ENCODE results near the gene AUNIP. TPM values are rescaled to one million over a fixed set of nuclear protein-coding genes. Genes with fewer than 3 reads are reported as not detected.

AUNIP gene
- total RNA-seq, 1 experiment from 2014 or later: 16.8 TPM

GRCh38 chr1:25907601-25908000 is 48.3 kb upstream of the AUNIP start:
- ChIA-PET POLR2A (no interaction called here), CTCF (interaction anchor here (1.4 kb wide), 1 partner anchor 12 kb away, joined by 5 read pairs; no protein-coding TSS in a partner anchor)
- H3K4me1 ChIP-seq: no peaks in the 10 kb centered on the region; the same call in 1 of the 2 replicates
- no peaks in the 10 kb centered on the region for H3K27me3 ChIP-seq (replicated peaks; ENCODE audit: control insufficient read depth, insufficient read depth, low read length)
- Mint-ChIP-seq H3K4me3 (ENCODE audit: unreplicated experiment) (peak overlapping the region; percentile 91), H3K27ac (ENCODE audit: unreplicated experiment) (no peak overlapping the region), H3K36me3 (ENCODE audit: insufficient read depth, unreplicated experiment) (peaks cover 22% of the 10 kb centered on the region), H3K9me3 (ENCODE audit: unreplicated experiment) (no peaks in the 10 kb centered on the region), H3K4me1 (ENCODE audit: low read depth, unreplicated experiment) (peaks cover 17% of the 10 kb centered on the region), H3K27me3 (ENCODE audit: insufficient read depth, unreplicated experiment) (no peaks in the 10 kb centered on the region)
- TF ChIP-seq CTCF (IDR thresholded peaks at IDR 0.05; ENCODE audit: insufficient read depth in 1 of 2, low read depth in 1 of 2, low read length in 1 of 2, severe bottlenecking in 1 of 2, unreplicated experiment in 1 of 2): no peak
- no peak overlapping the region for H3K4me3 ChIP-seq (ENCODE audit: low read depth, low read length)
- BruUV-seq (replicated peaks): no TSS peak
- intact Hi-C loops (cut with micrococcal nuclease; ENCODE audit: unreplicated experiment): no loop called here
- no peak for DNase-seq
- no peaks in the 10 kb centered on the region for H3K36me3 ChIP-seq (ENCODE audit: control insufficient read depth, insufficient read depth, low read length)
- H3K9me3 ChIP-seq: no peaks in the 10 kb centered on the region

GRCh38 chr1:25906644-25907300 is 47.5 kb upstream of the AUNIP start:
- BruUV-seq (replicated peaks): no TSS peak
- H3K4me3 ChIP-seq (ENCODE audit: low read depth, low read length): peak overlapping the region; percentile 86
- CTCF ChIA-PET: interaction anchor here (1.4 kb wide), 1 partner anchor 11 kb away, joined by 5 read pairs; no protein-coding TSS in a partner anchor
- H3K36me3 ChIP-seq (ENCODE audit: control insufficient read depth, insufficient read depth, low read length): no peaks in the 10 kb centered on the region
- POLR2A ChIA-PET: interaction anchor here (0.5 kb wide), 1 partner anchor 15 kb away, joined by 3 read pairs; no protein-coding TSS in a partner anchor
- Mint-ChIP-seq H3K9me3 (ENCODE audit: unreplicated experiment) (no peaks in the 10 kb centered on the region), H3K27ac (ENCODE audit: unreplicated experiment) (peak overlapping the region; percentile 80), H3K27me3 (ENCODE audit: insufficient read depth, unreplicated experiment) (no peaks in the 10 kb centered on the region), H3K4me3 (ENCODE audit: unreplicated experiment) (peak overlapping the region; percentile 91), H3K36me3 (ENCODE audit: insufficient read depth, unreplicated experiment) (peaks cover 22% of the 10 kb centered on the region), H3K4me1 (ENCODE audit: low read depth, unreplicated experiment) (peaks cover 17% of the 10 kb centered on the region)
- H3K4me1 ChIP-seq: no peaks in the 10 kb centered on the region; the same call in 1 of the 2 replicates
- no peak for TF ChIP-seq CTCF (IDR thresholded peaks at IDR 0.05; ENCODE audit: insufficient read depth in 1 of 2, low read depth in 1 of 2, low read length in 1 of 2, severe bottlenecking in 1 of 2, unreplicated experiment in 1 of 2)
- H3K27me3 ChIP-seq (replicated peaks; ENCODE audit: control insufficient read depth, insufficient read depth, low read length): no peaks in the 10 kb centered on the region
- intact Hi-C loops (cut with micrococcal nuclease; ENCODE audit: unreplicated experiment): no loop called here
- no peaks in the 10 kb centered on the region for H3K9me3 ChIP-seq
- peak in 1 of 2 experiments; percentile 24 for DNase-seq

GRCh38 chr1:25905680-25906643 is 46.7 kb upstream of the AUNIP start, which contains the start of gene STMN1:
TSS of gene STMN1 (minus strand) at chr1:25906419. CDS start at chr1:25904676, 1,743 bp downstream.
- ChIA-PET CTCF (interaction anchor here (0.5 to 1.6 kb wide), 4 partner anchors 11 to 1206 kb away, joined by 3 to 6 read pairs (median 4); no protein-coding TSS in a partner anchor), POLR2A (interaction anchor here (0.5 to 0.7 kb wide), 2 partner anchors 15 to 17 kb away, joined by 3 read pairs; no protein-coding TSS in a partner anchor)
- DNase-seq: peak; percentile 93 to 94
- no TSS peak for BruUV-seq (replicated peaks)
- peaks cover 30% of the 10 kb centered on the region for H3K36me3 Mint-ChIP-seq (ENCODE audit: insufficient read depth, unreplicated experiment)
- intact Hi-C loops (cut with micrococcal nuclease; ENCODE audit: unreplicated experiment): loop anchor here (1.0 kb wide), 1 partner anchor 91 kb away; no protein-coding TSS in a partner anchor
- Histone ChIP-seq H3K4me1 (no peaks in the 10 kb centered on the region; the same call in 1 of the 2 replicates), H3K36me3 (ENCODE audit: control insufficient read depth, insufficient read depth, low read length) (no peaks in the 10 kb centered on the region), H3K27me3 (replicated peaks; ENCODE audit: control insufficient read depth, insufficient read depth, low read length) (no peaks in the 10 kb centered on the region), H3K4me3 (ENCODE audit: low read depth, low read length) (peak within 1 kb of the TSS; percentile 86), H3K9me3 (no peaks in the 10 kb centered on the region)
- no peaks in the 10 kb centered on the region for H3K9me3 Mint-ChIP-seq (ENCODE audit: unreplicated experiment)
- peaks cover 12% of the 10 kb centered on the region for H3K4me1 Mint-ChIP-seq (ENCODE audit: low read depth, unreplicated experiment)
- peak within 1 kb of the TSS; percentile 80 for H3K27ac Mint-ChIP-seq (ENCODE audit: unreplicated experiment)
- TF ChIP-seq CTCF (IDR thresholded peaks at IDR 0.05; ENCODE audit: insufficient read depth in 1 of 2, low read depth in 1 of 2, low read length in 1 of 2, severe bottlenecking in 1 of 2, unreplicated experiment in 1 of 2): no peak
- no peaks in the 10 kb centered on the region for H3K27me3 Mint-ChIP-seq (ENCODE audit: insufficient read depth, unreplicated experiment)
- H3K4me3 Mint-ChIP-seq (ENCODE audit: unreplicated experiment): peak within 1 kb of the TSS; percentile 91
